Liver (tissue), 9 donors: ENCODE results near the gene GOSR1. TPM values are rescaled to one million over a fixed set of nuclear protein-coding genes. Genes with fewer than 3 reads are reported as not detected.

Experiments
- DNase-seq: peaks from one replicate; pipeline ENCODE4 v3.0.0-alpha.2; 2017; ENCODE audit warnings: low spot score
- H3K27ac ChIP-seq, 2 donors: one replicate each; pipeline ENCODE4 v1.7.0; 2013; ENCODE audit warnings: inconsistent platforms in 2 of 2, low read length in 2 of 2, control low read depth in 1 of 2, low read depth in 1 of 2, mild to moderate bottlenecking in 1 of 2
- H3K27me3 ChIP-seq, 4 donors: one replicate each; pipeline versions ENCODE4 v1.6.1 to v1.7.0; 2013; ENCODE audit warnings: low read length in 3 of 4, inconsistent platforms in 1 of 4, mild to moderate bottlenecking in 1 of 4, moderate library complexity in 1 of 4; ENCODE audit not compliant: control insufficient read depth in 4 of 4, insufficient read depth in 4 of 4
- H3K36me3 ChIP-seq, 4 donors: one replicate each; pipeline versions ENCODE4 v1.6.1 to v1.7.0; 2013; ENCODE audit warnings: low read length in 3 of 4, mild to moderate bottlenecking in 3 of 4, low read depth in 1 of 4, moderate library complexity in 1 of 4; ENCODE audit not compliant: control insufficient read depth in 4 of 4, insufficient read depth in 3 of 4
- H3K4me1 ChIP-seq, 4 donors: one replicate each; pipeline versions ENCODE4 v1.6.1 to v1.7.0; 2013; ENCODE audit warnings: low read length in 3 of 4, mild to moderate bottlenecking in 3 of 4, moderate library complexity in 1 of 4; ENCODE audit not compliant: control insufficient read depth in 4 of 4, insufficient read depth in 4 of 4
- H3K4me3 ChIP-seq, 3 donors: one replicate each; pipeline versions ENCODE4 v1.6.1 to v1.7.0; 2013; ENCODE audit warnings: low read length in 3 of 3, control low read depth in 1 of 3, low read depth in 1 of 3, mild to moderate bottlenecking in 1 of 3
- H3K9ac ChIP-seq, 2 donors: one replicate each; pipeline ENCODE4 v1.7.0; 2013; ENCODE audit warnings: low read length in 2 of 2, mild to moderate bottlenecking in 2 of 2, moderate library complexity in 2 of 2, control low read depth in 1 of 2, low read depth in 1 of 2
- H3K9me3 ChIP-seq, 4 donors: one replicate each; pipeline versions ENCODE4 v1.6.1 to v1.7.0; 2013; ENCODE audit warnings: low read length in 3 of 4; ENCODE audit not compliant: control insufficient read depth in 4 of 4
- CTCF ChIP-seq: fragments of 150-350 bp; IDR thresholded peaks from 2 replicates; pipeline ENCODE4 v1.5.1; 2017; ENCODE audit warnings: improper control_type of control experiment, low read depth, low read length; ENCODE audit not compliant: missing input control
- EGR1 ChIP-seq, 2 donors: IDR thresholded peaks; 2 replicates each; pipeline ENCODE4 v1.6.1; 2016 to 2018; ENCODE audit warnings: antibody characterized with exemption in 2 of 2, low read depth in 2 of 2
- FOXA1 ChIP-seq: IDR thresholded peaks from 2 replicates; pipeline ENCODE4 v1.6.1; 2016; ENCODE audit warnings: antibody characterized with exemption
- FOXA2 ChIP-seq: IDR thresholded peaks from 2 replicates; pipeline ENCODE4 v1.6.1; 2016; ENCODE audit warnings: antibody characterized with exemption
- GABPA ChIP-seq, 2 donors: IDR thresholded peaks in 1 of 2; conservative IDR thresholded peaks in 1 of 2; 2 replicates each; pipeline ENCODE4 v1.6.1; 2016; ENCODE audit warnings: antibody characterized with exemption in 2 of 2, mild to moderate bottlenecking in 1 of 2, moderate library complexity in 1 of 2
- HNF4A ChIP-seq, 2 donors: conservative IDR thresholded peaks; 2 replicates each; pipeline ENCODE4 v1.6.1; 2016; ENCODE audit warnings: antibody characterized with exemption in 2 of 2, mild to moderate bottlenecking in 2 of 2
- HNF4G ChIP-seq: IDR thresholded peaks from 2 replicates; pipeline ENCODE4 v1.6.1; 2016; ENCODE audit warnings: antibody characterized with exemption
- JUND ChIP-seq, 2 donors: IDR thresholded peaks; 2 replicates each; pipeline ENCODE4 v1.6.1; 2016; ENCODE audit warnings: antibody characterized with exemption in 2 of 2
- MAX ChIP-seq: IDR thresholded peaks from 2 replicates; pipeline ENCODE4 v1.6.1; 2016; ENCODE audit warnings: antibody characterized with exemption
- NR2F2 ChIP-seq: IDR thresholded peaks from 2 replicates; pipeline ENCODE4 v1.6.1; 2016; ENCODE audit warnings: antibody characterized with exemption
- RAD21 ChIP-seq, 2 donors: IDR thresholded peaks; 2 replicates each; pipeline ENCODE4 v1.6.1; 2016; ENCODE audit warnings: antibody characterized with exemption in 2 of 2, mild to moderate bottlenecking in 2 of 2
- RXRA ChIP-seq, 2 donors: IDR thresholded peaks; 2 replicates each; pipeline ENCODE4 v1.6.1; 2017 to 2018; ENCODE audit warnings: antibody characterized with exemption in 2 of 2, mild to moderate bottlenecking in 1 of 2
- SP1 ChIP-seq: IDR thresholded peaks from 2 replicates; pipeline ENCODE4 v1.6.1; 2018; ENCODE audit warnings: antibody characterized with exemption, mild to moderate bottlenecking
- TAF1 ChIP-seq: conservative IDR thresholded peaks from 2 replicates; pipeline ENCODE4 v1.6.1; 2016; ENCODE audit warnings: antibody characterized with exemption, mild to moderate bottlenecking
- YY1 ChIP-seq: IDR thresholded peaks from 2 replicates; pipeline ENCODE4 v1.6.1; 2016; ENCODE audit warnings: antibody characterized with exemption, mild to moderate bottlenecking
- WGBS: extraction: QIAGEN DNeasy Blood & Tissue Kit; methylation state at CpG from one replicate; pipeline ENCODE4 v1.1.7; 2013; 5-methylcytosine and 5-hydroxymethylcytosine counted together
- polyA plus RNA-seq, 2 donors: library from polyadenylated mRNA; stranded (reverse) in 1 of 2; unstranded in 1 of 2; fragments of 200-250 nt in 1 of 2; fragments of >200 nt in 1 of 2; fragmentation: Nextera tagmentation in 1 of 2; extraction: Ambion mirVana in 1 of 2; gene quantifications; one replicate each; pipeline versions ENCODE4 v1.2.1 to v1.2.3, GENCODE V29; 2013 to 2015
- total RNA-seq, 2 donors: library from RNA; depleted of rRNA; stranded (reverse); fragments of >200 nt; gene quantifications; one replicate each; pipeline ENCODE4 v1.2.3, GENCODE V29; 2014
- TF ChIP-seq, protein P1 (sequence below): IDR thresholded peaks from 2 replicates; pipeline ENCODE4 v1.6.1; 2016; ENCODE audit warnings: antibody characterized with exemption
- TF ChIP-seq, protein P2 (sequence below): IDR thresholded peaks from 2 replicates; pipeline ENCODE4 v1.6.1; 2016; ENCODE audit warnings: antibody characterized with exemption
- TF ChIP-seq, protein P3 (sequence below): IDR thresholded peaks from 2 replicates; pipeline ENCODE4 v1.6.1; 2016; ENCODE audit warnings: antibody characterized with exemption, mild to moderate bottlenecking
- donor health status: healthy.
- donor health status: healthy.
- donor health status: healthy.
- donor health status: healthy.
- donor health status: healthy.

Gene GOSR1
- total and polyA plus RNA-seq, 4 donors = 15.0 to 40.4 (median 26.3) TPM

DNA sequence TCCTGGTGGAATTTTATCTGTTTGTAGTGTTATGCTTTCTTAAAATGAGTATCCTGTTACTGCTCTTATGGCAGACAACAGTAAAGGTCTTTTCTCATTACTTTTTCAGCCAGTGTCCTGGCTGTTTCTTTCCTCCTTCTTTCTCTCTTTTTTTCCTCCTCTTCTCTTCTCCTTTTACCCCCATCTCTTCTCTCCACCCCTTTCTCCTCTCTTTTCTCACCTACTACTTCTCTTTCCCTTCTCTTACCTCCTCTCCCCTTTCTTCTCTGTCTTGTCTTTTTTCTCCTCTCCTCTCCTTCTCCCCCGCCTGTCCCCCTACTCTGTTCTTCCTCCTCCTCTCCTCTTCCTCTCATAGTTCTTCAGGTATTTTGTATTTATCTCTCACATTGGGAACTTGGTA is 49.6 kb upstream of the GOSR1 start:
- DNase-seq = no peak
- 98% methylated on average over 1 of the region's 1 CpG for WGBS
- no peak overlapping the region for H3K27ac ChIP-seq
- no peak overlapping the region for H3K4me3 ChIP-seq
- TF ChIP-seq GABPA (IDR thresholded peaks at IDR 0.05 in 1 of 2, conservative IDR thresholded peaks at IDR 0.05 in 1 of 2) = no peak
- TF ChIP-seq, protein P1, sequence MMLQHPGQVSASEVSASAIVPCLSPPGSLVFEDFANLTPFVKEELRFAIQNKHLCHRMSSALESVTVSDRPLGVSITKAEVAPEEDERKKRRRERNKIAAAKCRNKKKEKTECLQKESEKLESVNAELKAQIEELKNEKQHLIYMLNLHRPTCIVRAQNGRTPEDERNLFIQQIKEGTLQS = no peak
- TF ChIP-seq JUND (IDR thresholded peaks at IDR 0.05) = no peak
- TF ChIP-seq, protein P2, sequence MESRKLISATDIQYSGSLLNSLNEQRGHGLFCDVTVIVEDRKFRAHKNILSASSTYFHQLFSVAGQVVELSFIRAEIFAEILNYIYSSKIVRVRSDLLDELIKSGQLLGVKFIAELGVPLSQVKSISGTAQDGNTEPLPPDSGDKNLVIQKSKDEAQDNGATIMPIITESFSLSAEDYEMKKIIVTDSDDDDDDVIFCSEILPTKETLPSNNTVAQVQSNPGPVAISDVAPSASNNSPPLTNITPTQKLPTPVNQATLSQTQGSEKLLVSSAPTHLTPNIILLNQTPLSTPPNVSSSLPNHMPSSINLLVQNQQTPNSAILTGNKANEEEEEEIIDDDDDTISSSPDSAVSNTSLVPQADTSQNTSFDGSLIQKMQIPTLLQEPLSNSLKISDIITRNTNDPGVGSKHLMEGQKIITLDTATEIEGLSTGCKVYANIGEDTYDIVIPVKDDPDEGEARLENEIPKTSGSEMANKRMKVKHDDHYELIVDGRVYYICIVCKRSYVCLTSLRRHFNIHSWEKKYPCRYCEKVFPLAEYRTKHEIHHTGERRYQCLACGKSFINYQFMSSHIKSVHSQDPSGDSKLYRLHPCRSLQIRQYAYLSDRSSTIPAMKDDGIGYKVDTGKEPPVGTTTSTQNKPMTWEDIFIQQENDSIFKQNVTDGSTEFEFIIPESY = no peak
- no peak for TF ChIP-seq SP1
- TF ChIP-seq EGR1 (IDR thresholded peaks at IDR 0.05; ENCODE audit: low read depth in 2 of 2) = no peak
- TF ChIP-seq TAF1 = no peak
- TF ChIP-seq MAX = no peak
- no peak for TF ChIP-seq YY1
- no peak for TF ChIP-seq RXRA (IDR thresholded peaks at IDR 0.05)
- TF ChIP-seq HNF4G = no peak
- TF ChIP-seq CTCF = no peak
- TF ChIP-seq RAD21 (IDR thresholded peaks at IDR 0.05) = no peak
- no peak for TF ChIP-seq FOXA2
- TF ChIP-seq, protein P3, sequence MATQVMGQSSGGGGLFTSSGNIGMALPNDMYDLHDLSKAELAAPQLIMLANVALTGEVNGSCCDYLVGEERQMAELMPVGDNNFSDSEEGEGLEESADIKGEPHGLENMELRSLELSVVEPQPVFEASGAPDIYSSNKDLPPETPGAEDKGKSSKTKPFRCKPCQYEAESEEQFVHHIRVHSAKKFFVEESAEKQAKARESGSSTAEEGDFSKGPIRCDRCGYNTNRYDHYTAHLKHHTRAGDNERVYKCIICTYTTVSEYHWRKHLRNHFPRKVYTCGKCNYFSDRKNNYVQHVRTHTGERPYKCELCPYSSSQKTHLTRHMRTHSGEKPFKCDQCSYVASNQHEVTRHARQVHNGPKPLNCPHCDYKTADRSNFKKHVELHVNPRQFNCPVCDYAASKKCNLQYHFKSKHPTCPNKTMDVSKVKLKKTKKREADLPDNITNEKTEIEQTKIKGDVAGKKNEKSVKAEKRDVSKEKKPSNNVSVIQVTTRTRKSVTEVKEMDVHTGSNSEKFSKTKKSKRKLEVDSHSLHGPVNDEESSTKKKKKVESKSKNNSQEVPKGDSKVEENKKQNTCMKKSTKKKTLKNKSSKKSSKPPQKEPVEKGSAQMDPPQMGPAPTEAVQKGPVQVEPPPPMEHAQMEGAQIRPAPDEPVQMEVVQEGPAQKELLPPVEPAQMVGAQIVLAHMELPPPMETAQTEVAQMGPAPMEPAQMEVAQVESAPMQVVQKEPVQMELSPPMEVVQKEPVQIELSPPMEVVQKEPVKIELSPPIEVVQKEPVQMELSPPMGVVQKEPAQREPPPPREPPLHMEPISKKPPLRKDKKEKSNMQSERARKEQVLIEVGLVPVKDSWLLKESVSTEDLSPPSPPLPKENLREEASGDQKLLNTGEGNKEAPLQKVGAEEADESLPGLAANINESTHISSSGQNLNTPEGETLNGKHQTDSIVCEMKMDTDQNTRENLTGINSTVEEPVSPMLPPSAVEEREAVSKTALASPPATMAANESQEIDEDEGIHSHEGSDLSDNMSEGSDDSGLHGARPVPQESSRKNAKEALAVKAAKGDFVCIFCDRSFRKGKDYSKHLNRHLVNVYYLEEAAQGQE = no peak
- TF ChIP-seq FOXA1 = no peak
- no peak for TF ChIP-seq NR2F2
- TF ChIP-seq HNF4A (conservative IDR thresholded peaks at IDR 0.05) = no peak
- no peak overlapping the region for H3K9ac ChIP-seq
- H3K27me3 ChIP-seq = no peaks in the 10 kb centered on the region
- H3K4me1 ChIP-seq = no peaks in the 10 kb centered on the region
- H3K36me3 ChIP-seq = peaks cover 2 to 20% (median 14%) of the 10 kb centered on the region in 4 donors
- no peaks in the 10 kb centered on the region for H3K9me3 ChIP-seq
